NCI-H2107 (cell line): ENCODE data around the gene CDON.
"Not testable (repeated sequence)": the region's sequence is repeated elsewhere in the genome, so short reads cannot be mapped to it uniquely, and the experiment has no call there.

Experiments
- DNase-seq: peaks from one replicate; lab custom pipeline; 2025; lab: John Stamatoyannopoulos, UW

The CDON gene

DNA sequence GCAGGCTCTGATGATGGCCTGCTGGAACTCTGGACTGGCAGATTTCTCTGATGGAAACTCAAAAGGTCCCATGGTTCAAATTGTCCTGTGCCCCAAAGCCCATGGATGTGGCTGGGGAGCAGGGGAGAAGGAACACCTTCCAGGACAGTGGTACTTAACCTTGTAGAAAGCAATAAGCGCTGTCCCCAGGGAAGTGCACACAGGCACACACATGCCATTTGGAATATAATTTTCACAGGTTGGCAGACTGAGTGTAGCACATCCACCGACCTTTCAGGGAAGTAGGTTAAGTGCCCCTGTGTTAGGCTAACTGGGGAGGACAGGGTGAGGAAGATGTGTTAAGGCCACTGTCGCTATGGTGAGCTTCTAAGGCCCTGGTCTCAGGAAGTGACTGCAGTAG, 140.5 kb downstream of the CDON start:
- DNase-seq, result no peak

- no peak for DNase-seq
Observed at GRCh38 chr11:125921042-125921441, 141.6 kb downstream of the CDON start.

- no peak for DNase-seq
Observed at GRCh38 chr11:125918140-125918840, 144.4 kb downstream of the CDON start.

DNA sequence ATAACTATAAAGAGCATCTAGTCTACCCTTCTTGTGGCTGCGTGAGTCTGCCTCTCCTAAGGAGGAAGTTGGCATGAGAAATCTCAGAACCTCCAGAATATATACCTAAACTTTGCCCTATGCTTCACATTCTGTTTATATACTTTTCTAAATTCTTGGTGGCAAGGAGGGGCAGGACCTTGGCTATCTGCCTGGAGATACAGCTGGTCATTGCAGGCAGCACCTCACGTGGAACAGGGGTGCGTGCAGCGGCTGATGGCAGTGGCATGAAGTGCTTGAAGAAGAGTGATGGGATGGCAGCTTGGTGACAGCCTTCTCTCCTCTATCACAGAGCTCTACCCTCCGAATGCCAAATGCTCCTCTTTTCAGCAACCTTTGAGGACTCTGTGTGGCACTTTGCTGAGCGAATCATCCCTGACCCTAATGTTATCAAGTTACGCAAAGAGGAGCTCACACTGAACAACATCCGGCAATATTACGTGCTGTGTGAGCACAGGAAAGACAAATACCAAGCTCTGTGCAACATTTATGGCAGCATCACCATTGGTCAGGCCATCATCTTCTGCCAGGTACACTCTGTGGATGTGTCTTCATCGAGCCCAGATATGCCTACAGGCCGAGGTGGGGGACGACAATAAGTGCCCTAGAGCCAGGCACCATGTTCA, 145.9 kb downstream of the CDON start:
- no peak for DNase-seq

GRCh38 chr11:125914601-125915000, 148.1 kb downstream of the CDON start:
- DNase-seq, result not testable (repeated sequence)

DNA sequence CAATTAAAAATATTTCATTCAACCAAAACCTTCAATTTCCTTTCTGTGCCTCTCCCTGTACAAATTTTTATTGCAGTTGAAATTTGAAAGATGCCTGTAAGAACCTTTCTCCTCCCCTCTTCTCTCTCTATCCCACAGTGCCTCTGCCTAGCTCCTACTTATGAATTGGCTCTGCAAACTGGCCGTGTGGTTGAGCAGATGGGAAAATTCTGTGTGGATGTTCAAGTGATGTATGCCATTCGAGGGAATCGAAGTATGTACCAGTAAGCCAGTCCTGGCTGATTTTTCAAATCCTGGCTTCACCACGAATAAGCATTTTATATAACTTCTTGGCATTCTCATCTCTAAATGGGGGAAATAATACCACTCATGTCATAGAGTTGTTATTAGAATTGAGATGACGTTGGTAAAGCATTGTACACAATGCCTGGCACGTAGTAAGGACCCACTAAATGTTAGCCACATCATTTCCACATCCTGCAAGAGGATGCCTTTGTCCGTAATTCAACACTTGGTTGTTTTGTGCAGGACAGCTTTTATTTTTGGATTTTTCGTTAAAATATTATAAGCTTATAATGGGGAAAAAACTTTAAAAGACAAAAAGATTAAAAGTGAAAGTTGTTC, 152.3 kb downstream of the CDON start:
- no peak for DNase-seq
